AG20443 (cell line): ENCODE results near the gene ATP4A.

Experiments used
- DNase-seq: peaks from one replicate; pipeline ENCODE4 v3.0.0; 2012; ENCODE audit warnings: low spot score, mixed read lengths

ATP4A gene

DNA sequence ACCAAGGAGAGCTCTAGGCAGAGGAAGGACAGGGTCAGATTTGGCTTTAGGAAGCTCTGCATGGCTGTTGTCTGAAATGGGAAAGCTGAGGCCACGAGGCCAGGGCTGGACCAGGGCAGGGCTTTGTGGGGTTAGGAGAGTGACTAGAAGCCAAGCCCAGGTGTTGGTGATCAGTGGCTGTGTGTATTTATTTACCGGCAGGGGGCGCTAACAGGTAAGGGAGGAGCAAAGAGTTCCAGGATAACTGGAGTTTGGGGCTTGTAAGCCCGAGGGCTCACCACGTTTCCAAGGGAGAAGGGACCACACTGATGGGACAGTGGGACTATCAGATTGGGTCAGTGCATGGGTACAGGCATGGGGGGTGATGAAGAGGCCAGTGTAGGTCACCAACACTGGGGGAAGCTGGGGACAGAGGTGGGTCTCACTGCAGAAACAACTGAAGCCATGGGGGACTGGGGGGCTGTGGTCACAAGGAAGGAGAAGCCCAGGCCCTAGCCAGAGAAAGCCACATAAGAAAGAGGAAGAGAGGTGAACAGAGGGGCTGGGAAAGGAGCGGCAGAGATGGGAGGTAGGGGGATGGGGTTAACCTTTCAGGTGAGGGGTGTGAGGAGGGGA is 14.2 kb downstream of the ATP4A start:
- peak; percentile 77 for DNase-seq

DNA sequence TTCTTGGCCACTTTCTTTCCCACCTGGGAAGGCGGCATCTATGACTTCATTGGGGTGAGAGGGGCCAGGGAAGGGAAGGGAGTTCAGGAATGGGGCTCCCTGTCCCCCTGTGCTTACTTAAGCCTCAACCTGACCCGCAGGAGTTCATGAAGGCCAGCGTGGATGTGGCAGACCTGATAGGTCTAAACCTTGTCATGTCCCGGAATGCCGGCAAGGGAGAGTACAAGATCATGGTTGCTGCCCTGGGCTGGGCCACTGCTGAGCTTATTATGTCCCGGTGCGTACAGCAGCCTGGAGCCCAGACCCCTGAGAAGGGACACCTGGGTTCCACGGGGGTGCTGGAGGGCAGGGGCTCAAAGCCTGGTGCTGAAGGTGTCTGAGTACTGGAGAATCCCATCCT is 16.9 kb downstream of the ATP4A start:
- no peak for DNase-seq

- peak; percentile 71 for DNase-seq
Observed at GRCh38 chr19:35545855-35546381, 17.5 kb downstream of the ATP4A start.

- peak; percentile 99 for DNase-seq
Observed at GRCh38 chr19:35545001-35545854, 18.2 kb downstream of the ATP4A start, which contains the start of gene TMEM147. Gene TMEM147 (plus strand): TSS chr19:35545626. CDS start chr19:35545740, 114 bp downstream.

DNA sequence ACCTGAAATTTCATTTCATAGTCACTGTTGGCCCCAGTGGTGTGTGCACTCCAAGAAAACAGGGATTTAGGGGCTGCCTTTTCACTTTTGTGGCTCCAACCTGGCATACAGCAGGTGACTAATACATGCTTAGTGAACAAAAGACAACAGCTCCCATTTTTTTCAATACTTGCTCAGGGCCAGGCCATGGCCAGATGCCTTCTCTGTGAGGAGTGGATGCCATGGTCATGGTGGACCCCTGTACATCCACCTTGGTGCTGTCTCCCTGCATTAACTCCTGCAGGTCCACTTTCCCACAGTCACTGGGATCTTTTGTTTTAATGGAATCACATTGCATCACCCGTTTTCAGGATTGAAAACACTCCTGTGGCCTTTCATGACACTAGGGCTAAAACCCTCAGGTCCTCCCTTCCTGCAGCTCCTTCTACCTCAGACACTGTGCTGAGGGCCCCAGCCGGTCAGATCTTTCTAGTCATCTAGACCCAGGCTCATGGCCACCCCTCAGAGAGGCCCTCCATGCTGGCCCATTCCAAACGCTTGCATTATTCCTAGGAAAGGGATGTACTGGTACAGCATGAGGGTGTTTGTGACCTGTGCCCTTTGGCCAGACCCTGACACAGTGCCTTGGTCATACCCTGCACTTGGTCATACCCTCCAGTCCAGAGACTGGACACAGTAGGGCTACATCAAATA is 19.2 kb downstream of the ATP4A start:
- no peak for DNase-seq

- DNase-seq = no peak
Observed at GRCh38 chr19:35543280-35544109, 20.0 kb downstream of the ATP4A start.

DNA sequence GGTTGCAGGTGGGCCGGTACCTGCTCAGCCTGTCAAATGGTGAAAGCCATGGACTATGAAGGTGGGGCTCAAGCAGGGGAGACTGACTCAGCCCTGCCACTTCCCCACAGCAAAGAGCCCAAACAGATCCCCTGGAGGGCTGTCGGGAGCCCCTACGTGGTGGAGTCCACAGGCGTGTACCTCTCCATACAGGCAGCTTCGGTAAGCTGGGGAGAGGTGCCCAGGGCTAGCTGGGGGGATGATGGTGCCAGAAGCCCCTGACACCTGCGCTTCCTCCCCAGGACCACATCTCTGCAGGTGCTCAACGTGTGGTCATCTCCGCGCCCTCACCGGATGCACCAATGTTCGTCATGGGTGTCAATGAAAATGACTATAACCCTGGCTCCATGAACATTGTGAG is 21.2 kb downstream of the ATP4A start:
- no peak for DNase-seq

GRCh38 chr19:35540356-35540927 is 23.0 kb downstream of the ATP4A start:
- no peak for DNase-seq

GRCh38 chr19:35539850-35540249 is 23.6 kb downstream of the ATP4A start:
- no peak for DNase-seq

GRCh38 chr19:35539314-35539713 is 24.1 kb downstream of the ATP4A start:
- no peak for DNase-seq

GRCh38 chr19:35534803-35535480 is 28.5 kb downstream of the ATP4A start:
- DNase-seq = no peak

GRCh38 chr19:35533822-35534392 is 29.6 kb downstream of the ATP4A start:
- DNase-seq = peak; percentile 48

DNA sequence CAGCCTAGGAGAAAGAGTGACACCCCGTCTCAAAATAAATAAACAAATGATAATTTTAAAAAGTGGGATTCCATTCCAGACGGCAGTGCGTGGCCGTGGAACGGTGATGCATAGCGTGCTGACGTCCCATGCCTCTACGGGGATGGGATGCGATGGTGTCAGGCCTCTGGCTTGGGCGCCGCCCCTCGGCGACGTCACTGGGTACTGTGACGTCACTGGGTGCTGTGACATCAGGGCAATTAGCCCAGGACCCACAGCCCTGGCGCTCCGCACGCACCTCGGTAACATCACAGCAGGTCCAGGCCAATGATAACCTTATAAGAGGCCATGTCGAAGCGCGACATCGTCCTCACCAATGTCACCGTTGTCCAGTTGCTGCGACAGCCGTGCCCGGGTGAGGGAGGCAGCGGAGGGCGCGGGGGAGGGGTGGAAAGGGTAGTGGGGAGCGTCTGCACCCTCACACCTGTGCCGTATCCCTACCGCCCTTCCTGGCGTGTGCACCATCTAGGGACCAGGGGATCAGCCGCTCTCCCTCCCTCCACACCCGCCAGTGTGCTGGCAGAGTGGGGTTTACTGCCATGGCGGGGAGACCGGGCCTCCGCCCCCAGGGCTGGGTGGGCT is 30.1 kb downstream of the ATP4A start, which contains the start of gene GAPDHS:
GAPDHS (plus strand) TSS at position 256 of the 621 bp plus-strand sequence; CDS start at position 328, 72 bp downstream.
- DNase-seq = peak; percentile 40

GRCh38 chr19:35531291-35531690 is 32.2 kb downstream of the ATP4A start:
- DNase-seq = no peak

DNA sequence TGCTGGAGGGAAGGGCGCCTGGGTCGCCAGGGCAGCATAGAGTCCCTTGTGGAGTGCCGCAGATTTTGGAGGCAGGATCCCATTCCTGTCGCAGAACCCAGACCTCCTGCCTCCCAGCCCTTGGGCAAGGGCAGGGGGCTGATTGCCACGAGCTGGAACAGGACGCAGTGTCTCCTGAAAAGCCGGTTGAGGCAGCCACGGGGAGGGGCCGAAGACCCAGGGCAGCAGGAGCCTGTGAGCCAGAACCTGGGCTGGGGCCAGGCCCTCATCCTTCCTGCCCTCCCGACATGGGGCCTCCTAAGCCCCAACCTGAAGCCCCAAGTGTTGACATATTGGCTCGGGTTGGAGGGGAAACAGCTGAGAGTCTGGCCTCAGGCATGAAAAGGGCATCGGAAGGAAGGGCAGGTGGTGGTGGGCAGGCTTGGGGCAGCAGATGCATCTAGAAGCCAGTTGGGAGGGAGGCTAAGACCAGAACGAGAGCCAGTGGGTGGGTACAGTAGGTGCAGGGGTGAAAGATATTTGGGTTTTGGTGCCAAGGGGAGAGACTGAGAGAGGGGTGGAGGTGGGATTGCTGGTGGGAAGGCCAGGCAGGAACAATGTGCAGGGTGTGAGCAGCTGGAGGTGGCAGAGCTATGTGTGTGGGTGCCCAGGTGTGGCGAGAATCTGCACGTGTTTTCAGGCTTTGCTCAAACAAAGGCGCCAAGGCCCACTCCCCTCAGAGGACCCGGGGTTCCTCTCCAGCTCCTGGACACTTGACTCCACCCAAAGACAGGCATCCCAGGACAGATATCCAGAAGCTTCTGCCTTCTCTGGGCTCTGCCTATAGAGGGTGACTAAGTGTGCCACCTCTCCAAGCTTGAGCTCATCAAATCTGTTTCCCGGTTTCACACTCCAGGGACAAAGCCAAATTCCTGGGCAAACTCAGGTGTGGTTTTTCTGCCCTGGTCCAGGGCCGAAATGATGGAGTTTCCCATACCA is 33.9 kb downstream of the ATP4A start:
- DNase-seq = no peak

- DNase-seq = peak; percentile 81
Observed at GRCh38 chr19:35528218-35529038, 35.0 kb downstream of the ATP4A start, which contains the start of gene SBSN. Gene SBSN (minus strand): TSS chr19:35528311. CDS start chr19:35528281, 30 bp downstream.

DNA sequence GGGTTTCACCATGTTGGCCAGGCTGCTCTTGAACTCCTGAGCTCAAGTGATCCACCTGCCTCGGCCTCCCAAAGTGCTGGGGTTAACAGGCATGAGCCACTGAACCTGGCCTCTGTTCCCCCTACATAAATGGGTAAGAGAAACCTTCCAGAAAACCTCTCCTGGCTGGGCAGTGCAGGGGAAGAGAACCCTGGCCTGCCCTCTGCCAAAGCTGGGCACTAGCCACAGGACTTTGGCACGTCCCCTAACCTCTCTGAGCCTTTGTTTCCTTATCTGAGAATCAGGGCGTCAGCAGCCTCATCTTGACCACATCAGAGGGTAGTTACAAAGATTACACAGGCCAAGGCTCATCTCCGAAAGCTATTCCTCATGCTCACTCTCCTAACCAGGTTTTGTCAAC is 37.6 kb downstream of the ATP4A start:
- DNase-seq = no peak
